ENCODE data around the gene PIM1.

- TF ChIP-seq, protein P1, sequence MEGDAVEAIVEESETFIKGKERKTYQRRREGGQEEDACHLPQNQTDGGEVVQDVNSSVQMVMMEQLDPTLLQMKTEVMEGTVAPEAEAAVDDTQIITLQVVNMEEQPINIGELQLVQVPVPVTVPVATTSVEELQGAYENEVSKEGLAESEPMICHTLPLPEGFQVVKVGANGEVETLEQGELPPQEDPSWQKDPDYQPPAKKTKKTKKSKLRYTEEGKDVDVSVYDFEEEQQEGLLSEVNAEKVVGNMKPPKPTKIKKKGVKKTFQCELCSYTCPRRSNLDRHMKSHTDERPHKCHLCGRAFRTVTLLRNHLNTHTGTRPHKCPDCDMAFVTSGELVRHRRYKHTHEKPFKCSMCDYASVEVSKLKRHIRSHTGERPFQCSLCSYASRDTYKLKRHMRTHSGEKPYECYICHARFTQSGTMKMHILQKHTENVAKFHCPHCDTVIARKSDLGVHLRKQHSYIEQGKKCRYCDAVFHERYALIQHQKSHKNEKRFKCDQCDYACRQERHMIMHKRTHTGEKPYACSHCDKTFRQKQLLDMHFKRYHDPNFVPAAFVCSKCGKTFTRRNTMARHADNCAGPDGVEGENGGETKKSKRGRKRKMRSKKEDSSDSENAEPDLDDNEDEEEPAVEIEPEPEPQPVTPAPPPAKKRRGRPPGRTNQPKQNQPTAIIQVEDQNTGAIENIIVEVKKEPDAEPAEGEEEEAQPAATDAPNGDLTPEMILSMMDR (IDR thresholded peaks at IDR 0.05; ENCODE audit: low read depth, low read length) = no peak
- no peak for TF ChIP-seq EZH2phosphoT487 (IDR thresholded peaks at IDR 0.05; ENCODE audit: low read depth)
These were observed 8.8 kb upstream of the PIM1 start for GRCh38 chr6:37160922-37161778.

Measured in OCI-LY3 (cell line).